Measurements from ENCODE around the gene TNFAIP3. TPM values are rescaled to one million over a fixed set of nuclear protein-coding genes. Genes with fewer than 3 reads are reported as not detected.
"Not testable (repeated sequence)": the region's sequence is repeated elsewhere in the genome, so short reads cannot be mapped to it uniquely, and the experiment has no call there.

TNFAIP3 gene
- total RNA-seq = 2.2 and 3.2 TPM in 2 replicates

DNA sequence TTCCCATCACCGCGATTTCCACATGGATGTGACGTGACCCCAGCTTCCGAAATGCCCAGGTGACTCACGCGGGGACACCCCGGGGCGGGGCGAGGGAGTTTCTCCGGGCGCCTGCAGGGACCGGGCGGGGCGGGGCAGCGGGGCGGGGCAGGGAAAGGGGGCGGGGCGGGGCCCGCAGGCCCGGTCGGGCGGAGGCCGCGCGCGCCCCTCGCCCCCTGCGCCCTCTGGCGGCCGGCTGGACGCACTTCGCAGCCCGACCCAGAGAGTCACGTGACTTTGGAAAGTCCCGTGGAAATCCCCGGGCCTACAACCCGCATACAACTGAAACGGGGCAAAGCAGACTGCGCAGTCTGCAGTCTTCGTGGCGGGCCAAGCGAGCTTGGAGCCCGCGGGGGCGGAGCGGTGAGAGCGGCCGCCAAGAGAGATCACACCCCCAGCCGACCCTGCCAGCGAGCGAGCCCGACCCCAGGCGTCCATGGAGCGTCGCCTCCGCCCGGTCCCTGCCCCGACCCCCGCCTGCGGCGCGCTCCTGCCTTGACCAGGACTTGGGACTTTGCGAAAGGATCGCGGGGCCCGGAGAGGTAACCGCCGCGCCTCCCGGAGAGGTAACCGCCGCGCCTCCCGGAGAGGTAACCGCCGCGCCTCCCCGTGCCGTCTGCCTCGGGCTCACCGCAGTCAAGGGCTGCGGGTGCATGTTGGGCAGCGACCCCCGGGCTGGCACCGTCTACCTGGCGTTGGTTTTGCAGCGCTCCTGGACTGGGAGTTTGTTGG, at the start of gene TNFAIP3:
TNFAIP3 (plus strand) TSS at position 346 of the 771 bp plus-strand sequence. CDS start 3,969 bp downstream, outside the sequence.
- DNase-seq (ENCODE audit: low read depth in 2 of 2) = peak; percentile 96 to 97

GRCh38 chr6:137818440-137818839, 48.6 kb upstream of the TNFAIP3 start:
- DNase-seq (ENCODE audit: low read depth in 2 of 2) = no peak

- peak in 1 of 2 donors; percentile 60 for DNase-seq (ENCODE audit: low read depth in 2 of 2)
Measured at GRCh38 chr6:137819740-137820139, 47.3 kb upstream of the TNFAIP3 start.

- no peak for DNase-seq (ENCODE audit: low read depth in 2 of 2)
Measured at GRCh38 chr6:137820425-137820824, 46.6 kb upstream of the TNFAIP3 start.

- DNase-seq (ENCODE audit: low read depth in 2 of 2) = no peak
Measured at GRCh38 chr6:137820952-137821351, 46.1 kb upstream of the TNFAIP3 start.

DNA sequence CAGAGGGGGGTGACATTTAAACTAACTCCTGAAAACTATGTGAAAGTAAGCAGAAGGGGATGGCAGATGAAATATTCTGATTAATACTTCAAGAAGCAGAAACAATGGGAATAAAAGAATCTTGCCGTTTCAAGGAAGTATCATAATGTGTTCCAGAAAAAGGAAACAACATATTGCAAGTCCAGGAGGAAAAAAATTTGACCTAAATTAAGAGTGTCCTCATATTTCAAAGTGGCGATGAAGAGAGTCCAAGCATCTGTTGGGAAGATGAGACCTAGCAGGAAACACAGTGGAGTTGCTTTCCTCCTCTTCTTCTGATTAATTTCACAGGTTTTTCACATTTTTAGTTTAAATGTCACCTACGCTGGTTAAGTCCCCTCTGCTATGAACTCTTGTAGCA, 45.6 kb upstream of the TNFAIP3 start:
- no peak for DNase-seq (ENCODE audit: low read depth in 2 of 2)

DNA sequence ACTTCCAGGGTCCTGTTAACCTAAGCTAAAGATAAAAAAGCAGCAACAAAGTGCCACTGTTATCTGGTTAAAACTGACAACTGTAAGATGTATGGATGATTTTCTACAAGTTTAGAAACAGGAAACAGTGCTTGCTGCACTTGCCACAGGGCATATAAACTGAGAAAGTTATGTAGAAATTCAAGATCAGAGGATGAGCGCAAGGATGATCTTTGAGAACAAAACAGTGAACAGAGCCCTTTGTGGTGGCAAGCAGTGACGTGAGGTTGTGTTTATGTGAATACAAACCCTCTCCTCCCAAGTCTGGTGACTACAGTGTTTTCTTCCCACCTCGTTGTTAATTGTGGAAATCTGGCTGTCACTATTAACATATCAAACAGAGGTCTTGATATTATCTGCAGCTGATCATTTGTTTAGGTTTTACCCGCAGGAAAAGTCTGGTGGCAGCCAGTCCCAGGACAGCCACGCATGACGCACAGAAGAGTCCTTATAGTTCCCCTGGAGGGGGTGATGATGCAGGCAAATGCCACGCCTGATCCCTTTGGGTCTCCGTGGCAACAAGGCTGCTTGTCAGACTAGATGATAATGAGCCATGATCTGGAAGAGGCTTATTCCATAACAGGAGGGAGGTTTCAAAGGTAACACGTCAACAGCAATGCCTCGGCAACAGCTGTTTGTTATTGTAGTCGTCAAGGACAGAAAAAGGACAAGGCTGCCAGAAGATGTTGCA, 43.1 kb upstream of the TNFAIP3 start:
- peak in 1 of 2 donors; percentile 65 for DNase-seq (ENCODE audit: low read depth in 2 of 2)

DNA sequence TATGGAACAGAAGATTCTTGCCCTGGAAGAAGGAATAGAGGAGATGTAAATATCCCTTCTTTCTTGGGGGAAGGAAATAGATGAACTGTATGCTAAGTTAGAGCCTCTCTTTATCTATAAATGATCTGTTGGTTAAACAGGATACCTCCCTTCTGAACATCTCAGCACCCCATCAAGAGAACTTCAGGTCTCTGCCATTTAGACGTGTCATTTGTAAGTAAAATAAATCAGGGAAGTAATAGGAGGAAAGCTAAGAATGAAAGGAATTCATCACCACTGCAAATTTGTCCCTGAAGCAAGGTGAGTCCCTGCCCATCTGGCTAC, 42.5 kb upstream of the TNFAIP3 start:
- DNase-seq (ENCODE audit: low read depth in 2 of 2) = no peak

- DNase-seq (ENCODE audit: low read depth in 2 of 2) = no peak
Measured at GRCh38 chr6:137824896-137825295, 42.2 kb upstream of the TNFAIP3 start.

GRCh38 chr6:137827411-137827940, 39.6 kb upstream of the TNFAIP3 start:
- DNase-seq (ENCODE audit: low read depth in 2 of 2) = no peak

DNA sequence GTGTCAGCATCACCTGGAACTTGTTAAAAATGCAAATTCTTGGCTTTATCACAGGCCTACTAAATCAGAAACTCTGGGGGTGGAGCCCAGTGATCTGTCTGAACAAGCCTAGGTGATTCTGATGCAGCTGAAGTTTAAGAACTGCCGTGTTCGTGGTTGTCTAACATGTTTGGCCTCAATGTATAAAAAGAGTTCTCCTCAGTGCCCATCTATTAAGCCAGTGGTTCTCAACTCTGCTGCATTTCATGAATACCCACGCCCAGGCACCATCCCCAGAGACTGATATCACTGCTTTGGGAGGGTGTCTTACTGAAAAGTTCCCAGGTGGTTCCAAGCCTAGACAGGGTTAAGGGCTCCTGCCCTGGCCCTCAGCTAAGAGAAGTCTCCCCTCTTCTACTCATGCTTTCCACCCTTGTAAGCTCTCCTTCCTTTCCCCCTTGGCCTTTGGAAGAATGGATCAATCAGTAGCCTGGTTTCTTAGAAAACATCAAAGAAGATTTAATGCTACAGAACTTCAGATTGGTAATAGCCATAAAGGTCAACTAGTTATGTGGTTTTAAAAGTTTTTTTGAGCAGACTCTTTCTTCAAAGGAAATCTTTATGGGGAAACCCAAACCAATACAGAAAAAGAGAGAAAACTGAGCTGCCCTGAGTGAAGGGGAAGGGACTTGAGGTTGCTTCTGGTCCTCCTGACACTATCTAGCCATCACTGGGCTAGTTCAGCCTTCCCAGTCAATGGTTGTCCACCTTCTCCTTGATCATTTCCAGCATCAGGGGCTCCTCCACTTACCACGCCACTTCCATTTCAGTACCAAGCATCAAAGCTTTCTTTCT, 38.9 kb upstream of the TNFAIP3 start:
- no peak for DNase-seq (ENCODE audit: low read depth in 2 of 2)

GRCh38 chr6:137829641-137830083, 37.4 kb upstream of the TNFAIP3 start:
- DNase-seq (ENCODE audit: low read depth in 2 of 2) = no peak

DNA sequence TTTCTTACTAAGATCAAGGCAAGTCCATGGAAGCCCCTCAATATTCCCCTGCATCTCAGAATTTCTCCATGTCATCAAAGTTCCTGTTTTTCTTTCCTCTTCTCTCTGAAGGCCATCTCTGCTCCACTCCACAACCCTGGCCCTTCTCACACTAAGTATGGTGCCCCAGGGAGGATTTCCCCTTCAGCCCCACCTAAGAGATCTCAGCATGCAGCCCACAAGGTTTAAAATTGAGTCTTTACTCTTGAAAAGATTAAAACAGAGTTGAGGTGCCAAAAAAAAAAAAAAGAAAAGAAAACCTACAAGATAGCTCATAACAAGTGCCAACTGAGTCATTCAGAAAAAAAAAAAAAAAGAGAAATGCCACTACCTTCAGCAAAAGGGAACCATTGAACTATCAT, 36.5 kb upstream of the TNFAIP3 start:
- DNase-seq (ENCODE audit: low read depth in 2 of 2) = no peak

GRCh38 chr6:137832110-137832509, 34.9 kb upstream of the TNFAIP3 start:
- peak in 1 of 2 donors; percentile 21 for DNase-seq (ENCODE audit: low read depth in 2 of 2)

- no peak for DNase-seq (ENCODE audit: low read depth in 2 of 2)
Measured at GRCh38 chr6:137834508-137834907, 32.6 kb upstream of the TNFAIP3 start.

DNA sequence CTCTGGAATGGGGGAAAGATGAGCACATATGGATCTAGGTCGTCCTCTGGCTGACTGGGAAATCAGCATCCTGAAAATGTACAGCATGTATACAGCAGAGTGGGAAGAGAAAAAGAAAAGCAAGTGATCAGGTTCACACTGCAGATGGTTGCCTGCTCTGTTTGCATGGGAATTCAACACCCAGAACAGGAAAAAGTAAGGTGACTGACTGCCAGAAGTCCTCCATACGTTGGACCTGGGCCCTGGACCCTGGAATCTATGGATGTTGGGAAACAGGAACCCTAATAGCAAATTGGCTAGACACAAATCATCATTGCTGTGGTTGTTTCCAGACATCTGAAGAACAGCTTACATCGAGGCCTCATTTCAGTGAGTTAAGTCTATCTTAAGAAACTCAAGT, 30.3 kb upstream of the TNFAIP3 start:
- DNase-seq (ENCODE audit: low read depth in 2 of 2) = no peak

GRCh38 chr6:137838090-137838489, 29.0 kb upstream of the TNFAIP3 start:
- DNase-seq (ENCODE audit: low read depth in 2 of 2) = not testable (repeated sequence)

DNA sequence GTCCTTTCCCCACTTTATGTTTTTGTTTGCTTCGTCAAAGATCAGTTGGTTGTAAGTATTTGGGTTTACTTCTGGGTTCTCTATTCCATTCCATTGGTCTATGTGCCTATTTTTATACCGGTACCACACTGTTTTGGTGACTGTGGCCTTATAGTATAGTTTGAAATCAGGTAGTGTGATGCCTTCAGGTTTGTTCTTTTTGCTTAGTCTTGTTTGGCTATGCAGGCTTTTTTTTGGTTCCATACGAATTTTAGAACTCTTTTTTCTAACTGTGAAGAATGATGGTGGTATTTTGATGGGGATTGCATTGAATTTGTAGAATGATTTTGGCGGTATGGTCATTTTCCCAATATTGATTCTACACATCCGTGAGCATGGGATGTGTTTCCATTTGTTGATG, 28.5 kb upstream of the TNFAIP3 start:
- DNase-seq (ENCODE audit: low read depth in 2 of 2) = not testable (repeated sequence)

DNA sequence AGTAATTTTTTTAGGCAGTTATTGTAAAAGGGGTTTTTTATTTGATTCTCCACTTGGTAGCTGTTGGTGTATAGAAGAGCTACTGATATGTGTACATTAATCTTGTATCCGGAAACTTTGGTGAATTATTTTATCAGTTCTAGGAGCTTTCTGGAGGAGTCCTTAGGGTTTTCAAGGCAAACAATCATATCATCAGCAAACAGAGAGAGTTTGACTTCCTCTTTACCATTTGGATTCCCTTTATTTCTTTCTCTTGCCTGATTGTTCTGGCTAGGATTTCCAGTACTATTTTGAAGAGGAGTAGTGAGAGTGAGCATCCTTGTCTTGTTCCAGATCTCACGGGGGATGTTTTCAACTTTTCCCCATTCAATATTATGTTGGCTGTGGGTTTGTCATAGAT, 28.0 kb upstream of the TNFAIP3 start:
- no peak for DNase-seq (ENCODE audit: low read depth in 2 of 2)

DNA sequence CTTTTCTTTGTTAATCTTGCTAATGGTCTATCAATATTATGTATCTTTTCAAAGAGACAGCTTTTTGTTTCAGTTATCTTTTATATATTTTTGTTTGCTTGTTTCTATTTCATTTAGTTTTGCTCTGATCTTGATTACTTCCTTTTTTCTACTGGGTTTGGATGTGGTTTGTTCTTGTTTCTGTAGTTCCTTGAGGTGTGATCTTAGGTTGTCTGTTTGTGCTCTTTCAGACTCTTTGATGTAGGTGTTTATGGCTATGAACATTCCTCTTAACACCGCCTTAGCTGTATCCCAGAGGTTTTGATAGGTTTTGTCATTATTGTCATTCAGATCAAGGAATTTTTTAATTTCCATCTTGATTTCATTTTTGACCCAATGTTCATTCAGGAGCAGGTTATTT, 26.8 kb upstream of the TNFAIP3 start:
- DNase-seq (ENCODE audit: low read depth in 2 of 2) = no peak

DNA sequence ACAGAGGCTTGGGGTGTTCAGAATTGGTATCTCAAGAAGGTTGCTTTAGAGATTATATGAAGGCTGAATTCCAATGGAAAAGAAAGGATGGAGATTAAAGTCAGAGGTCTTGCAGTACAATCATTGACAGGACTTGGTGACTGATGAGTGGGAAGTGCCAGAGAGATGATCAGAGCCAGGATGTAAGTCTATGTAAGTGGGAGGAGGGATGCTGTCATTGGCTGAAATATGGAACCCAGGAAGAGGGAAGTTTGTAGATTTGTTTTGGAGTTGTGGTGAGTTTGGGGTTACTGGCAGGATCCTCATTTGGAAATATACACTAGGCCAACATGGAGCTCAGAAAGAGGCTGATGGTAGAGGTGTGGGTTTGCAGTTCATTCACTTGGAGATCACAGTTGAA, 23.8 kb upstream of the TNFAIP3 start:
- DNase-seq (ENCODE audit: low read depth in 2 of 2) = no peak

DNA sequence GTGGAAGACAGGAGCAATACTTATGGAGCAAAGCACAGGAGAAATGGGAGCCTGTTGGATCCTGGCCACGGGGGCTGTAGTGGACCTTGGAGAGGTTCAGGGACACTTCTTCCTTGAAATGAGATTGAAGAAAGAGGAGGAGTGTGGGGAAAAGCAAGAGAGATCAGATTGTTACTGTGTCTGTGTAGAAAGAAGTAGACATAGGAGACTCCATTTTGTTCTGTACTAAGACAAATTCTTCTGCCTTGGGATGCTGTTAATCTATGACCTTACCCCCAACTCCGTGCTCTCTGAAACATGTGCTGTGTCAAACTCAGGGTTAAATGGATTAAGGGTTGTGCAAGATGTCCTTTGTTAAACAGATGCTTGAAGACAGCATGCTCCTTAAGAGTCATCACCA, 22.7 kb upstream of the TNFAIP3 start:
- not testable (repeated sequence) for DNase-seq (ENCODE audit: low read depth in 2 of 2)

All from lung microvascular endothelial cell (primary cell).